Measurements from ENCODE around the gene CFAP92.

The CFAP92 gene

DNA sequence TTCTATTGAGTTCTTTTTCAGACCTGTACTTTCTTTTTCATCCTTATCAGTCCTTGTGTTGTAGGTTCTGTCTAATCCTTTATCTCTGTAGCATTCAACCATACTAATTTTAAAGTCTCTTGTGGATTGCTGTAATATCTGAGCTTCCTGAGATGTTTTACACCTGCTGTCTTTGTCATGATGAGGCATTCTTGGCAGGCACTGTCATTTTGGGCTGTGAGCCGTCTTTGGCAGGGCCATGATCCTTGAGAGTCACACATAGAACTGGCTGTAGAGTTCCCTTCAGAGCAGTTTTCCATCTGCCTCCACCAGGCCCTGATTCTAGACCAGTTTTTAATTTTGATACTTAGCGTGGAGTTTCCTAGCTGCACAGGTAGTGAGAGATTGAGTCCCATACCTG is 13.9 kb upstream of the CFAP92 start:
- no peak overlapping the region for H3K4me3 ChIP-seq (ENCODE audit: low read depth, low read length)
- TF ChIP-seq, protein P1, sequence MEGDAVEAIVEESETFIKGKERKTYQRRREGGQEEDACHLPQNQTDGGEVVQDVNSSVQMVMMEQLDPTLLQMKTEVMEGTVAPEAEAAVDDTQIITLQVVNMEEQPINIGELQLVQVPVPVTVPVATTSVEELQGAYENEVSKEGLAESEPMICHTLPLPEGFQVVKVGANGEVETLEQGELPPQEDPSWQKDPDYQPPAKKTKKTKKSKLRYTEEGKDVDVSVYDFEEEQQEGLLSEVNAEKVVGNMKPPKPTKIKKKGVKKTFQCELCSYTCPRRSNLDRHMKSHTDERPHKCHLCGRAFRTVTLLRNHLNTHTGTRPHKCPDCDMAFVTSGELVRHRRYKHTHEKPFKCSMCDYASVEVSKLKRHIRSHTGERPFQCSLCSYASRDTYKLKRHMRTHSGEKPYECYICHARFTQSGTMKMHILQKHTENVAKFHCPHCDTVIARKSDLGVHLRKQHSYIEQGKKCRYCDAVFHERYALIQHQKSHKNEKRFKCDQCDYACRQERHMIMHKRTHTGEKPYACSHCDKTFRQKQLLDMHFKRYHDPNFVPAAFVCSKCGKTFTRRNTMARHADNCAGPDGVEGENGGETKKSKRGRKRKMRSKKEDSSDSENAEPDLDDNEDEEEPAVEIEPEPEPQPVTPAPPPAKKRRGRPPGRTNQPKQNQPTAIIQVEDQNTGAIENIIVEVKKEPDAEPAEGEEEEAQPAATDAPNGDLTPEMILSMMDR (IDR thresholded peaks at IDR 0.05; ENCODE audit: insufficient read depth, low read depth, low read length, missing control alignments): no peak
- no peak for DNase-seq (ENCODE audit: low read depth)

DNA sequence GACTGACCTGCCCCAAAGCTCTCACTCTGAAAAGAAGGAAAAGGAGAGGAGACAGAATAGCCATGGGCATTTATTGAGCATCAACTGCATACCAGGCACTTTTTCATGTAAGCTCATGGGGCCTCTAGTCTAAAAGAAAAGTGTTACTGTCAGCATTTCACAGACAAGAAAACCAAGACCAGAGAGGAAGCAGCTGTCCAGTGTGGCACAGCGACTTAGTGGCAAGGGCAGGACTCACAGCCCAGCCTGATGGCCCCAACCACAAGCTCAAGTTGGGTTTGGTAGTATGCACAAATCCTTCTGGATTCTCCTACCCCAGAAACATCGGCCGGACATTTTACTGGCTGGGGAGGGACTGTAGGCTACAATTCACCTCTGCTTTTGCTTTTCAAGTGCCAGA is 13.0 kb upstream of the CFAP92 start:
- no peak overlapping the region for H3K4me3 ChIP-seq (ENCODE audit: low read depth, low read length)
- TF ChIP-seq, protein P1 (IDR thresholded peaks at IDR 0.05; ENCODE audit: insufficient read depth, low read depth, low read length, missing control alignments): no peak
- DNase-seq (ENCODE audit: low read depth): no peak

DNA sequence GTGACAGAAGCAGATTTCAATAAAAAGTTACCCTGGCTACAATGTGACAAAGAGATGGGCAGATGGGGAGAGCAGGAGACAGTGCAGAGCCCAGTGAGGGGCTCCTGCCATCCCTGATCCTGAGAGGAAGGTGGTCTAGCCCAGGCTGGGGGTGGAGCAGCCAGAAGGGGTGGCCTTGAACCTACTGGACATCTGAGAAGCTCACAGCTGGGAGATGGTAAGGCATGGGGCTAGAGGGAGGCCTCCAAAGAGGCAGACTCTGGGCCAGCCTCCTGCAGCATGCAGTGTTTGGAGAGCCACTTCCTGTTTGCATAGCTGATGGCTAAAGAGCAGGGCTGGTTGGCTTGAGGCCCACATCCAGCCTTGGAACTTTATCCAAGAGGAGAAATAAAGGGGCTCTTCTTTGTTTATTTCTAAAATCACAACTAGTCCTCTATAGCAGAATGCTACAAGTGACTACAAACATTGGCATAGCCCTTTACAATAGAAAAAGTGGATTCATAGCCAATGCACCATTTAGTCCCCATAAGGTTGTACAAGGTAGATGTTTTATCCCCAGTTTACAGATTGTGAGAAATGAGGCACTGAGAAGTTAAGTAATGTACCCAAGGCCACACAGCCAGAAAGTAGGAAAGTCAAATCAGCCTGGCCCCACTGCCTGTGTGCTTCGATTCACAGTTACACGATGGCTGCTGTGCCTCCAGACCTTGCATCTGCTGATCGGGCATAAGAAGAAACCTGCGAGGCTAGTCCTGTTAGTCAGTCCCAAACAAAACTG is 11.8 kb upstream of the CFAP92 start:
- no peak for DNase-seq (ENCODE audit: low read depth)
- TF ChIP-seq, protein P1 (IDR thresholded peaks at IDR 0.05; ENCODE audit: insufficient read depth, low read depth, low read length, missing control alignments): no peak
- no peak overlapping the region for H3K4me3 ChIP-seq (ENCODE audit: low read depth, low read length)

DNA sequence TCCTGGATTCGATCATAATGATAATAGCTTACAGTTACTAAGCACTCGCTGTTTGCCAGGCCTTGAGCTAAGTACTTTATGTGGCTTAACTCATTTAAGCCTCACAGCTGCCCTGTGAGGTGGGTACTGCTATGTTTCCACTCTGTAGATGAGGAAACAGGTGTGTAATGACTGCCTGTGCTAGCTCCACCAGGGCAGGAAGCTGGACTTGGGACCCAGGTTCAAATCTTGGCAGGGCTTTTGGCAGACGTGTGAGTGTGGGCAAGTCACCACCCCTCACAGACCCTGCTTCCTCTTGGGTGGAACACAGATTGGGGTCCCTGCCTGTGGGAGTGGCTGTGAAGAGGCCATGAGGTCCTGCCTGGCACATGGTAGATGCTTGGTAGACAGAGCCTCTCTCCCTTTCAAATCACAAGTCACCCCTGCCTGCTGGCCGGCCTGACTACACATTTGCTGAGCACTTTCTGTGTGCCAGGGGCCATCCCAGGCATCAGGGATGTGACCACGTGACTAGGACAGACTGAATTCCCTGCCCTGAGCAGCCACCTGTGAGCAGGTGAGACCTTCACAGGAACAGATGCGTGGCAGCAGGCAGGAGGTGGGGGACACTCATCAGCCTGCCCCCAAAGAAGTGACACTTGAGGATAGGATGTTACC is 10.9 kb upstream of the CFAP92 start:
- no peak for DNase-seq (ENCODE audit: low read depth)
- TF ChIP-seq, protein P1 (IDR thresholded peaks at IDR 0.05; ENCODE audit: insufficient read depth, low read depth, low read length, missing control alignments): no peak
- H3K4me3 ChIP-seq (ENCODE audit: low read depth, low read length): no peak overlapping the region

DNA sequence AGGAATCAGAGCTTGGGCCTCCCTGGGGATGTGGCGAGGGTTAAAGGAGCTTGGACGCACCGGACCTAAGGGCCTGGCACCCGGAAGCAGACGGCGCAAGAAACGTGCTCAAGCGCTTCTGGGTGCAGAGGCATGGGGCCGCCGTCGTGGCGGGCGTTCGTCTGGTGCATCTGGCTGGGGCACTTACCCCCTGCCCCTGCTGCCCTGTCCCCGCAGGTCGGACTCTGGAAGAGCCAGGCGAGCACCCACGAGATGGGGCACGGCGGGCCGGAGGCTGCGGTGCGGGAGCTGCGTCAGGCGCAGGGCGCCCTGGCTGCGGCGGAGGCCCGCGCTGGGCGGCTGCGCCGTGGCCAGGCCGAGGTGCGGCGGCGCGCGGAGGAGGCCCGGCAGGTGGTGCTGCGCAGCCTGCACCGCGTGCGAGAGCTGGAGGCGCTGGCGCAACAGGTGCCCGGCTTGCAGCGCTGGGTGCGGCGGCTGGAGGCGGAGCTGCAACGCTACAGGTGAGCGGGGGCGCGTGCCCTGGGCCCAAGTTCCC is 9.8 kb upstream of the CFAP92 start:
- peak; percentile 13 for DNase-seq (ENCODE audit: low read depth)
- H3K4me3 ChIP-seq (ENCODE audit: low read depth, low read length): no peak overlapping the region
- TF ChIP-seq, protein P1 (IDR thresholded peaks at IDR 0.05; ENCODE audit: insufficient read depth, low read depth, low read length, missing control alignments): no peak

DNA sequence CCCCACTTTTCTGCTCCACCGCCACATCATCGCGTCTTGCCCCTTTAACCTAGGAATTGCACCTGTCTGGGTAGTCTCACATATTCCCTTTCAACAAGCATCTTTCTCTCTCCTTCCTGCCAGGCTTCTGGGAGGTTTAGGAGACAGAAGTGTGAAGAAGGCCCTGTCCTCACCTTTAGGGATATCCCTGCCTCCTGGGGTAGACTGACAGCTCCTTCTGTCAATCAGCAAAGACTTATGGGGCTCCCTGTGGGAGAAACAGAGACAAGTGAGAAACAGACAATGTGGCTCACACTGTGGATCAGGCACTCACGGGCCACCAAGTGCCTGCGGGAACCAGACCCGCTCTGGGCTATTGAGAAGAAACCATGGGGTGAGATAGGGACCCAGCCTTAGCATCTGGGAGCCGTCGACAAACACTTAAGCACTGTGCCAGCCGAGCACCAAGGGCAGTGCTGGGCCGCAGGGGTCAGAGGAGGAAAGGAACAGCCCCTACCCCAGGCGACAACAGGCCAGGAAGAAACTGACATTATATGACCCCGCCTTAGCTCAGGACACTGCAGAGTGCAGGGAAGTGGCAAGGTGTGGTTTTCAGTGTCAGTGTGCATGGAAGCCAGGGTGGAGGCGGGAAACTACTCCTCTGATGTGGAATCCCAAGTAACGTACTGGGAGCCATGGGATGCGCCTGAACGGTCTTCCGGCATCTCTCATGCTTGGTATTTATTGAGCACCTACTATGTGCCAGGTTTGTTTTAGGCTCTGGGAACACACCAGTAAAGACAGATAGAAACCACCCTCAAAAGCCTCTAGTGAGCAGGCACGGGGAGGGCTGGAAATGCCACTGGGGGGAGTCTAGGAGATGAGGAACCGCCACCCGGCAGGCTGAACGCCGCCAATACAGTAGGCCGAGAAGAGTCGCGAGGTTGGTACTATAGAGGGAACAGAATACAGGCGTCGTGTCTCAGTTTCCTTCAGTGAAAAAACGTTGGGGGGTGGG is 9.0 kb upstream of the CFAP92 start:
- TF ChIP-seq, protein P1 (IDR thresholded peaks at IDR 0.05; ENCODE audit: insufficient read depth, low read depth, low read length, missing control alignments): no peak
- DNase-seq (ENCODE audit: low read depth): no peak
- no peak overlapping the region for H3K4me3 ChIP-seq (ENCODE audit: low read depth, low read length)
